HepG2 (cell line): Measurements from ENCODE around the gene SPACA4. TPM values are rescaled to one million over a fixed set of nuclear protein-coding genes. Genes with fewer than 3 reads are reported as not detected.

Experiments
- HES4 ChIP-seq: sonication (generic); formaldehyde crosslinking; IDR thresholded peaks from 2 replicates; pipeline ENCODE4 v1.9.0; 2021; ENCODE audit warnings: mild to moderate bottlenecking, missing genetic modification reagents, borderline replicate concordance
- MIER2 ChIP-seq: IDR thresholded peaks from 2 replicates; pipeline ENCODE4 v1.6.1; 2016; ENCODE audit warnings: missing biosample characterization, missing genetic modification reagents
- PHF5A ChIP-seq: IDR thresholded peaks from one replicate; pipeline ENCODE4 v1.6.1; 2018; ENCODE audit warnings: low read depth, missing genetic modification reagents; ENCODE audit not compliant: unreplicated experiment
- TEAD3 ChIP-seq: optimal IDR thresholded peaks from 2 replicates; pipeline ENCODE3; 2016; ENCODE audit warnings: borderline replicate concordance
- ZBTB3 ChIP-seq: sonication (generic); formaldehyde crosslinking; IDR thresholded peaks from 2 replicates; pipeline ENCODE4 v1.4.0; 2020; ENCODE audit warnings: low read depth, mild to moderate bottlenecking, moderate library complexity, missing genetic modification reagents, borderline replicate concordance
- ZMAT3 ChIP-seq: sonication (generic); formaldehyde crosslinking; conservative IDR thresholded peaks from 2 replicates; pipeline ENCODE4 v1.7.0; 2021; ENCODE audit warnings: missing genetic modification reagents
- ZNF18 ChIP-seq: sonication (generic); formaldehyde crosslinking; IDR thresholded peaks from 2 replicates; pipeline ENCODE4 v1.8.0; 2022; ENCODE audit warnings: mild to moderate bottlenecking, missing genetic modification reagents; ENCODE audit not compliant: insufficient replicate concordance
- ZNF280D ChIP-seq: sonication (generic); formaldehyde crosslinking; IDR thresholded peaks from 2 replicates; pipeline ENCODE4 v1.5.1; 2020; ENCODE audit warnings: mild to moderate bottlenecking, missing genetic modification reagents
- ZNF678 ChIP-seq: sonication (generic); formaldehyde crosslinking; IDR thresholded peaks from 2 replicates; pipeline ENCODE4 v1.4.0; 2020; ENCODE audit warnings: mild to moderate bottlenecking, missing genetic modification reagents
- polyA plus RNA-seq, 8 experiments: library from polyadenylated mRNA; depleted of rRNA in 3 of 8; stranded (reverse) in 7 of 8; unstranded in 1 of 8; fragments of >200 nt; fragmentation: Illumina TruSeq in 4 of 8; extraction: Trizol in 4 of 8; gene quantifications; 2 replicates each; pipeline versions ENCODE4 v1.2.1 to v1.2.3, GENCODE V29; 2011 to 2016; ENCODE audit warnings: low read depth in 4 of 8, missing spikeins in 1 of 8, mixed read lengths in 1 of 8; ENCODE audit not compliant: insufficient read depth in 1 of 8
- total RNA-seq, 5 experiments: library from RNA; depleted of rRNA; stranded (reverse); fragments of >200 nt; fragmentation: Illumina TruSeq; extraction: Trizol; gene quantifications; 2 replicates each; pipeline ENCODE4 v1.2.3, GENCODE V29; 2016; ENCODE audit warnings: low read depth in 1 of 5
- TF ChIP-seq, protein P1 (sequence below), 2 experiments: sonication (generic) in 1 of 2; formaldehyde crosslinking in 1 of 2; IDR thresholded peaks; 2 replicates each; pipeline versions ENCODE4 v1.6.1 to v1.9.0; 2014 to 2022; ENCODE audit warnings: antibody characterized with exemption in 1 of 2, borderline replicate concordance in 1 of 2, inconsistent platforms in 1 of 2, low read depth in 1 of 2, missing genetic modification reagents in 1 of 2
- TF ChIP-seq, protein P2 (sequence below), 2 experiments: sonication (generic) in 1 of 2; formaldehyde crosslinking in 1 of 2; IDR thresholded peaks; 2 replicates each; pipeline versions ENCODE4 v1.4.0 to v1.6.1; 2018 to 2020; ENCODE audit warnings: missing genetic modification reagents in 2 of 2, borderline replicate concordance in 1 of 2, low read depth in 1 of 2, mild to moderate bottlenecking in 1 of 2, missing biosample characterization in 1 of 2

SPACA4 gene
- total and polyA plus RNA-seq, 2 of the 13 experiments (the other 11 are each of a cell fraction or from before 2014, with no cell fraction given): not detected

GRCh38 chr19:48588670-48589401, 17.7 kb upstream of the SPACA4 start (continued):
- TF ChIP-seq TEAD3 (no peak), MIER2 (CRISPR knock-in tag) (no peak), ZNF678 (CRISPR knock-in tag) (no peak), HES4 (CRISPR knock-in tag) (no peak), ZNF280D (CRISPR knock-in tag) (no peak), ZMAT3 (CRISPR knock-in tag) (no peak), ZNF18 (CRISPR knock-in tag) (no peak), PHF5A (CRISPR knock-in tag) (no peak), ZBTB3 (CRISPR knock-in tag) (no peak)
- TF ChIP-seq, protein P1, sequence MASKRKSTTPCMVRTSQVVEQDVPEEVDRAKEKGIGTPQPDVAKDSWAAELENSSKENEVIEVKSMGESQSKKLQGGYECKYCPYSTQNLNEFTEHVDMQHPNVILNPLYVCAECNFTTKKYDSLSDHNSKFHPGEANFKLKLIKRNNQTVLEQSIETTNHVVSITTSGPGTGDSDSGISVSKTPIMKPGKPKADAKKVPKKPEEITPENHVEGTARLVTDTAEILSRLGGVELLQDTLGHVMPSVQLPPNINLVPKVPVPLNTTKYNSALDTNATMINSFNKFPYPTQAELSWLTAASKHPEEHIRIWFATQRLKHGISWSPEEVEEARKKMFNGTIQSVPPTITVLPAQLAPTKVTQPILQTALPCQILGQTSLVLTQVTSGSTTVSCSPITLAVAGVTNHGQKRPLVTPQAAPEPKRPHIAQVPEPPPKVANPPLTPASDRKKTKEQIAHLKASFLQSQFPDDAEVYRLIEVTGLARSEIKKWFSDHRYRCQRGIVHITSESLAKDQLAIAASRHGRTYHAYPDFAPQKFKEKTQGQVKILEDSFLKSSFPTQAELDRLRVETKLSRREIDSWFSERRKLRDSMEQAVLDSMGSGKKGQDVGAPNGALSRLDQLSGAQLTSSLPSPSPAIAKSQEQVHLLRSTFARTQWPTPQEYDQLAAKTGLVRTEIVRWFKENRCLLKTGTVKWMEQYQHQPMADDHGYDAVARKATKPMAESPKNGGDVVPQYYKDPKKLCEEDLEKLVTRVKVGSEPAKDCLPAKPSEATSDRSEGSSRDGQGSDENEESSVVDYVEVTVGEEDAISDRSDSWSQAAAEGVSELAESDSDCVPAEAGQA (IDR thresholded peaks at IDR 0.05; ENCODE audit: low read depth): no peak
- TF ChIP-seq, protein P1 (CRISPR knock-in tag; IDR thresholded peaks at IDR 0.05; ENCODE audit: borderline replicate concordance): no peak
- TF ChIP-seq, protein P2, sequence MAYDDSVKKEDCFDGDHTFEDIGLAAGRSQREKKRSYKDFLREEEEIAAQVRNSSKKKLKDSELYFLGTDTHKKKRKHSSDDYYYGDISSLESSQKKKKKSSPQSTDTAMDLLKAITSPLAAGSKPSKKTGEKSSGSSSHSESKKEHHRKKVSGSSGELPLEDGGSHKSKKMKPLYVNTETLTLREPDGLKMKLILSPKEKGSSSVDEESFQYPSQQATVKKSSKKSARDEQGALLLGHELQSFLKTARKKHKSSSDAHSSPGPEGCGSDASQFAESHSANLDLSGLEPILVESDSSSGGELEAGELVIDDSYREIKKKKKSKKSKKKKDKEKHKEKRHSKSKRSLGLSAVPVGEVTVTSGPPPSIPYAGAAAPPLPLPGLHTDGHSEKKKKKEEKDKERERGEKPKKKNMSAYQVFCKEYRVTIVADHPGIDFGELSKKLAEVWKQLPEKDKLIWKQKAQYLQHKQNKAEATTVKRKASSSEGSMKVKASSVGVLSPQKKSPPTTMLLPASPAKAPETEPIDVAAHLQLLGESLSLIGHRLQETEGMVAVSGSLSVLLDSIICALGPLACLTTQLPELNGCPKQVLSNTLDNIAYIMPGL (CRISPR knock-in tag; IDR thresholded peaks at IDR 0.05; ENCODE audit: borderline replicate concordance in 1 of 2, low read depth in 1 of 2): peak; percentile 86 to 90; a peak in 3 of 4 replicates
